ENCODE results near the gene PTCD2. TPM values are rescaled to one million over a fixed set of nuclear protein-coding genes. Genes with fewer than 3 reads are reported as not detected.

PTCD2 gene
- total and polyA plus RNA-seq, 2 of the 8 experiments (the other 6 are each of a cell fraction or from before 2014, with no cell fraction given), result 7.3 to 15.4 TPM

DNA sequence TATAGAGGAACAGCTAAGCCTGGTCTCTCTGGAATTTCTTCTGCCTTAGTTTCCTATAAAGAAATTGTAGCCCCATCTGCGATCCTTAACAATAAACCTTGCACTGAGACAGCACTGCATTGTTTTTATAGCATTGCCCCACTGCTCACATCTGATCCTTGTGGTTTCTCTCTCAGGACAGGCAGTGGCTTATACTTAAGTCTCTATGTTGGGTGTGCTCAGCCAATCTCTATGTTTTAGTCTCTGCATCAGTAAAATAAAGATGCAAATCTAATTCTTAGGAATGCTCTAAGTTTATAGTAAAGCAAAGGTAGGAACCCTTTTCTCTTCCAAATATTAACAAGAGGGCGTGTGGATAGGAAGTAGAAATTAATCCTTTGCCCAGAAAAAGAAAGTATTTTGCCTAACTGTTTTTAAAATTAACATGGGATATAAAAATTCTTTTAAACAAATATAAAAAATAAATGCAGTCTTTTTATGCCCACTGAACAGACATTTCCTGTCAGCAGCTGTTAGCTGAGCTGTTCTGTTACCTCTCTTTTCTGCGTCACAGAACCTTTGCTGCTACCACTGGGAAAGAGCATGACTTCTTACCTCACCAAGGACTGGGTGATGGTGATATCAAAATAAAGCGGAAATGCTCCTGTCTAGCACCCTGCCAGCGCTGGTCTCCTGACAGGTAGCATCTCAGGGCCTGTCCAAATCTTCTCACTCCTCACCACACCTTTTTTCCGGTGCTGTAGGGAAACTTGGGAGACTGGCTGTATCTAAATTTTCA is 29.6 kb upstream of the PTCD2 start (continued):
- TF ChIP-seq CHD7 (IDR thresholded peaks at IDR 0.05; ENCODE audit: insufficient replicate concordance, low read length) (no peak), POLR2AphosphoS5 (IDR thresholded peaks at IDR 0.05; ENCODE audit: low read depth, low read length) (no peak), CHD1 (IDR thresholded peaks at IDR 0.05; ENCODE audit: low read depth, low read length) (no peak), POLR2A (IDR thresholded peaks at IDR 0.05; ENCODE audit: control extremely low read depth in 1 of 2, low read depth in 2 of 2, low read length in 2 of 2) (no peak), SP1 (IDR thresholded peaks at IDR 0.05; ENCODE audit: low read depth, low read length) (no peak), E2F6 (IDR thresholded peaks at IDR 0.05) (no peak), TAF7 (optimal IDR thresholded peaks at IDR 0.05; ENCODE audit: borderline replicate concordance, low read depth, low read length) (no peak), MAX (IDR thresholded peaks at IDR 0.05) (no peak), HDAC2 (IDR thresholded peaks at IDR 0.05; ENCODE audit: borderline replicate concordance in 1 of 2, low read depth in 2 of 2, low read length in 2 of 2) (no peak)

Data from H1 (cell line).